Erythroblast (primary cell): ENCODE measurements around the gene ADD3.

Experiments used
- DNase-seq, 2 experiments: peaks; one replicate each; lab custom pipeline; 2025; lab: John Stamatoyannopoulos, UW
- GATA1 ChIP-seq: IDR thresholded peaks from 2 replicates; pipeline ENCODE4 v1.6.1; 2011; ENCODE audit warnings: low read depth, mild to moderate bottlenecking, control low read depth, low read length, moderate library complexity
- POLR2A ChIP-seq: IDR thresholded peaks from 2 replicates; pipeline ENCODE4 v1.6.1; 2011; ENCODE audit warnings: mild to moderate bottlenecking, low read length

The ADD3 gene

GRCh38 chr10:110150046-110150445 lies 142.3 kb downstream of the ADD3 start:
- TF ChIP-seq POLR2A: no peak
- no peak for TF ChIP-seq GATA1
- DNase-seq: peak; percentile 85 to 94

GRCh38 chr10:110150981-110151380 lies 143.2 kb downstream of the ADD3 start:
- TF ChIP-seq POLR2A (no peak), GATA1 (no peak)

DNA sequence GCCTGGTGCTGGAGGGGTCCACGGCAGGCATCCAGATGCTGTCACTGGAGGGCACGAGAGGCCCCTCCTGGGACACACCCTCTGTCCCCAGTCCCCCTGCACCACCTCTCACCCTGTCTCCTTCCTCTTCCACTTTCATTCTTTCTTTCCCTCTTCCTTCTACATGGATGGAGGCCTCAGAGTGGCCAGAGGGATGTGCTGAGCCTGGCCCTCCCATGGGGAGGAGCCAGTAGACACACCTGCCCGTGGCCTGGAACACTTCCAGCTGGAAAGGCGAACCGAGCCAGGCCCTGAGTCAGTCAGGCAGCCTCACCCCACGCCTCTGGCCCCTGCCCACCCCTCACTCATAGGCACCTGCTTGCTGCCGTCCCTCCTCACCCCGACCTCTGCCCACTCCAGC lies 143.7 kb downstream of the ADD3 start:
- DNase-seq: peak; percentile 56 to 72
- peak; percentile 38 for TF ChIP-seq POLR2A
- no peak for TF ChIP-seq GATA1

More at GRCh38 chr10:110150981-110151380, 143.2 kb downstream of the ADD3 start:
- no peak for DNase-seq

GRCh38 chr10:110151971-110152370 lies 144.2 kb downstream of the ADD3 start:
- TF ChIP-seq GATA1: no peak
- TF ChIP-seq POLR2A: no peak
- DNase-seq: no peak

DNA sequence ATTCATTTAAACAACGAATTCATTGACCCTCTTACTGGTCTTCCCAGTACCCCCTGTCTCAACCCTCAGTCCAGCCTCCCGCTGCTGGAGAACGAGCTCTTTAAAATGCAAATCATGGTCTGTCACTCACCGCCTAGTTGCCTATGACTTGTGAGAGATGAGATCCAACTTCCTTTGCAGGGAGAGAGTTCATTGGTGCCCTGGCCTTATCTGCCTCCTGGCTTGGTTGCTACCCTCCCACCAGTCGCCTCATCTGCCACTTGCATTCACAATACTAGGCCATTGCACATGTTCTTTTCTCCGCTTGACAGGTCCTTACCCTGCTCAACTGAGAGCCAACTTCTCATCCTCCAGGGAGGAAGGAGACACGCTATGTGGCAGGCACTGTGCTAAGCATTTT lies 145.6 kb downstream of the ADD3 start:
- no peak for TF ChIP-seq POLR2A
- no peak for TF ChIP-seq GATA1
- DNase-seq: peak in 1 of 2 experiments; percentile 36

DNA sequence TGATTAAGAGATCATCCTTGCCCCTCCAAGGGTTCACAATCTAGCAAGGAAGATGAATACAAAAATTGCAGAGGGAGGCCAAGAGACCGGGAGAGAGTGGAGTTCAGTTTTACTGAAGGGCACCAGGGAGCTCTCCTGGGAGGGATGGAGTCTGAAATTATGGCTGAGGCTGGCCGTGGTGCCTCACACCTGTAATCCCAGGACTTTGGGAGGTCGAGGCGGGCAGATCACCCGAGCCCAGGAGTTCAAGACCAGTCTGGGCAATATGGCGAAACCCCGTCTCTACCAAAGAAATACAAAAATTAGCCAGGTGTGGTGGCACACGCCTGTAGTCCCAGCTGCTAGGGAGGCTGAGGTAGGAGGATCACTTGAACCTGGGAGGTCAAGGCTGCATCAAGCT lies 148.3 kb downstream of the ADD3 start:
- DNase-seq: no peak
- TF ChIP-seq POLR2A: no peak
- no peak for TF ChIP-seq GATA1

DNA sequence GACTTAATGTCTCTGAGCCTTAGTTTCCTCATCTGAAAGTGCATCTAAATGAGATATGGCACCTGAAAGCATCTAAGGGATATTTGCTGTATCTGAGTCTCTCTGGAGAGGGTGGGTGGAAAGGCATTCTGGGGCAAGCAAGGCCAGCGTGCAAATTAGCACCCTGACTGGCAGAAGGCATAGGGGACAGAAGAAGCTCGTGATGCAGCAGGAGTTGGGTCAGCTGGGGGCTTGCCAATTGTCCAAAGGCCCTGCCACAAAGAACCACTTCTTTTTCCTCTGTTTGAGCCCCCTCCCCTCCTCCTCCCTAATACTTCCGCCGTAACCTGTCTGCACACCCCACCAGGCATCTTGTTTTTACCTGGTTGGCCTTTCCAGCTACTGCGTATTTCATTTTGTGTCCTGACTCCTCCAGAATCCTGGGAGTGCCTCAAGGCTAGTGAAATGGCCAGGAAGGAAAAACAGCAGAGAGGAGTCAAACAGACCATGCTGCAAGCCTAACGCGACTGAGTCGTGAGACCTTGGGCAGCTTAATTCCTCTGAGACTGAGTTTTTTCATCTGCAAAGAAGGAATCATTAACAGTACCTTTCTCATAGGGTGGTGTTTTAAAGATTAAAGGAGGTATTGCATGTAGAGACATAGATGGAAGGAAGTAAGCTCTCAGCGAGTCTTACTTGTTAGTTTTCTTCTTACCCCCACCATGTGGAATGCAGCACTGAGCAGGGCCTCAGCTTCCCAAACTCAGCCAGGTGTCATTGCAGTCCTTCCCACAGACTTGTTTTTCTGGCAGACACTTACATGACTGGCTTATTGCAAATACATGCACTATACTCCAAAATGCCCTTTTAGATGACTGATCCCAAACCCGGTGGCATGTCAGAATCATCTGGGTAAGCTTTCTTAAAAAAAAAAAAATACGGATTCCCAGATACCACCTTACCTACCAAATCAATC lies 150.5 kb downstream of the ADD3 start:
- no peak for DNase-seq
- TF ChIP-seq POLR2A: no peak
- TF ChIP-seq GATA1: no peak

DNA sequence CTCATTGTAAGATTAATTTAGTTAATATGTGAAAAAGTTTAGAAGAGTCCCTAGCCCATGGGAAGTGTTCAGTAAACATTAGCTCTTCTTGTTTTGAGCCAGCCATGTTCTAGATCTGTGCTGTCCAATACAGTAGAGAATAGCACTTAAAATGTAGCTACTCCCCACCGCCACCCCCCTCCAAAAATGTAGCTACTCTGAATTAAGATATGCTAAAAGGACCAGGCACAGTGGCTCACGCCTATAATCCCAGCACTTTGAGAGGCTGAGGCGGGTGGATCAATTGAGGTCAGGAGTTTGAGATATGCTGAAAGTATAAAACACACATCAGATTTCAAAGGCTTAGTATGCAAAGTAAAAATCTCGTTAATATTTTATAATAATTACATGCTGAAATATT lies 152.3 kb downstream of the ADD3 start:
- TF ChIP-seq POLR2A (no peak), GATA1 (no peak)
- DNase-seq: no peak

DNA sequence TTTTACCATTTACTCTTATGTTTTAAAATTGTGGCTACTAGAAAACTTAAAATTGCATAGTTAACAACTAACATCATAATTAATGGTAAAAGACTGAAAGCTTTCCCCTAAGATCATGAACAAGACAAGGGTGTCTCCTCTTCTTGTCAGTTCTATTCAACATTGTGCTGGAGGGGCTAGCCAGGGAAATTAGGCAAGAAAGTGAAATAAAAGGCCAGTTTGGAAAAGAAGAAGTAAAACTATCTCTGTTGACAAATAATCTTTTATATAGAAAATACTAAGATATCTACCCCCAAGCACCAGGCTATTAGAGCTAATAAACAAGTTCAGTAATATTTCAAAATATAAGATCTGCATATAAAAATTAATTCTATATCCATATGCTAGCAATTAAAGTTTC lies 152.7 kb downstream of the ADD3 start:
- no peak for TF ChIP-seq GATA1
- no peak for TF ChIP-seq POLR2A
- DNase-seq: no peak

DNA sequence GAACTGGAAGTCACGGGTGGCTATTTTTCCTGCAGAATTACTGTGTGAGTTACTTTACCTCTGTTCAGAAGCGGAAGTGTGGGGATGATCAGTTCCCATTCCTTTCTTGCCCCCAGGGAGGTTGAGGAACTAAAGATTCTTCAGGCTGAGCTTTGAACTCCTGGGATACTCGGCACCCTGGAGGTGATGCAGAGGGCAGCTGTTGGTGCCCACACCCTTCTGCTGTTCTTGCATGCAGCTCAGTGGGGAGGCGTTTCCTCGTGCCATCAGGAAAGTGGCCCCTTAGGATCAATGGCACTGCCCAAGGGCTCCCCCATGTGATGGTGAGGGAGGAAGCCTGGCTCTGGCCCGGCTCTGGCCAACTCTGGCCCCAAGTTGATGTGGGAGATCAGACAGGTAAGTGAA lies 155.0 kb downstream of the ADD3 start:
- TF ChIP-seq POLR2A (no peak), GATA1 (no peak)

GRCh38 chr10:110163192-110163773 lies 155.5 kb downstream of the ADD3 start:
- TF ChIP-seq POLR2A (no peak), GATA1 (no peak)
- DNase-seq: no peak

More for the DNA sequence above, 155.0 kb downstream of the ADD3 start:
- DNase-seq: peak; percentile 53 to 54

DNA sequence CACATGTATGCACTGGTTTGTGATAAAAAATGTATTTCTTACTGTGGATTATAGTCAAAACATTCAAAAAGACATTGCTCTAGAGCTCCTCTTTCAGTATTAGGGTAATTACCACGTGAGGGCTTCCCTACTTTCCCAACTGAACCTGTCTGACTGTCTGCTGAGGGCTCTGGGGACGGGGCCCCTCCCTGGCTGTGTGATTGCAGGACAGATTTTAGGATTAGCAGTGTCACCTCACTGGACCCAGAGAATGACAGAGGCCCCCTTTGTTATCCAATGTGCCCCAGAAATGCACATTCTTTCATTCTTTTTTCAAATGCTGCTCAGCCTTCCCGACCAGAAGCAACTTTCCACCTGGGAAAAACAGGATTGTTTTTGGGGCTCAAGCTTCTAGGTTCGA lies 156.1 kb downstream of the ADD3 start:
- no peak for DNase-seq
- TF ChIP-seq GATA1 (no peak), POLR2A (no peak)

- TF ChIP-seq POLR2A (no peak), GATA1 (no peak)
- no peak for DNase-seq
Measured at GRCh38 chr10:110165239-110165638, 157.5 kb downstream of the ADD3 start.

GRCh38 chr10:110167149-110167548 lies 159.4 kb downstream of the ADD3 start:
- no peak for DNase-seq
- TF ChIP-seq POLR2A (no peak), GATA1 (no peak)
